GM04503 (cell line): Measurements from ENCODE around the gene CCDC121.

Experiments
- DNase-seq: peaks from one replicate; pipeline ENCODE4 v3.0.0-alpha.2; 2012; ENCODE audit warnings: low read depth

CCDC121 gene

GRCh38 chr2:27582129-27582694 lies 46.6 kb downstream of the CCDC121 start:
- DNase-seq: no peak

DNA sequence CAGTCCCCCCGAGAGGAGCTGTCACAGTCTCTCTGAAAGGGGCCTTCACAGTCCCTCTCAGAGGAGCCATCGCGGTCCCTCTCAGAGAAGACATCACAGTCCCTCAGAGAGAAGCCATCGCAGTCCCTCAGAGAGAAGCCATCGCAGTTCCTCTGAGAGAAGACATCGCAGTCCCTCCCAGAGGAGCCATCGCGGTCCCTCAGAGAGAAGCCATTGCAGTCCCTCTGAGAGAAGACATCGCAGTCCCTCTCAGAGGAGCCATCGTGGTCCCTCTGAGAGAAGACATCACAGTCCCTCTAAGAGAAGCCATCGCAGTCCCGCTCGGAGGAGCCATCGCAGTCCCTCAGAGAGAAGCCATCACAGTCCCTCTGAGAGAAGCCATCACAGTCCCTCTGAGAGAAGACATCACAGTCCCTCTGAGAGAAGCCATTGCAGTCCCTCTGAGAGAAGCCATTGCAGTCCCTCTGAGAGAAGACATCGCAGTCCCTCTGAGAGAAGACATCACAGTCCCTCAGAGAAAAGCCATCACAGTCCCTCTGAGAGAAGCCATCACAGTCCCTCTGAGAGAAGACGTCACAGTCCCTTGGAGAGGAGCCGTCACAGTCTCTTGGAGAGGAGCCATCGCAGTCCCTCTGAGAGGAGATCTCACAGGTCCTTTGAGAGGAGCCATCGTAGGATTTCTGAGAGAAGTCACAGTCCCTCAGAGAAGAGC lies 47.2 kb downstream of the CCDC121 start:
- no peak for DNase-seq
